HepG2 (cell line): ENCODE results near the gene PRR36. TPM values are rescaled to one million over a fixed set of nuclear protein-coding genes. Genes with fewer than 3 reads are reported as not detected.

Experiments used
- ATF7-NPFF ChIP-seq: sonication (generic); formaldehyde crosslinking; IDR thresholded peaks from 2 replicates; pipeline ENCODE4 v1.8.1; 2023; ENCODE audit warnings: mild to moderate bottlenecking, low read depth, missing genetic modification reagents, moderate library complexity
- CHD2 ChIP-seq: IDR thresholded peaks from 2 replicates; pipeline ENCODE4 v1.6.1; 2011; ENCODE audit warnings: low read depth, low read length, improper control_type of control experiment
- GTF3A ChIP-seq: sonication (generic); formaldehyde crosslinking; conservative IDR thresholded peaks from 2 replicates; pipeline ENCODE4 v1.4.0; 2020; ENCODE audit warnings: mild to moderate bottlenecking, missing genetic modification reagents
- MED13 ChIP-seq: sonication (generic); formaldehyde crosslinking; IDR thresholded peaks from 2 replicates; pipeline ENCODE4 v1.5.0; 2020; ENCODE audit warnings: missing genetic modification reagents
- RFXANK ChIP-seq: IDR thresholded peaks from 2 replicates; pipeline ENCODE4 v1.6.1; 2016
- SNAI1 ChIP-seq: sonication (generic); formaldehyde crosslinking; IDR thresholded peaks from 2 replicates; pipeline ENCODE4 v1.5.0; 2020; ENCODE audit warnings: mild to moderate bottlenecking, missing genetic modification reagents, borderline replicate concordance
- STAT5B ChIP-seq: sonication (generic); formaldehyde crosslinking; IDR thresholded peaks from 2 replicates; pipeline ENCODE4 v1.4.0; 2020; ENCODE audit warnings: missing genetic modification reagents
- ZBTB10 ChIP-seq: sonication (generic); formaldehyde crosslinking; IDR thresholded peaks from 2 replicates; pipeline ENCODE4 v1.4.0; 2020; ENCODE audit warnings: missing genetic modification reagents, borderline replicate concordance
- ZC3H13 ChIP-seq: sonication (generic); formaldehyde crosslinking; IDR thresholded peaks from 2 replicates; pipeline ENCODE4 v1.8.1; 2023; ENCODE audit warnings: mild to moderate bottlenecking, missing genetic modification reagents, moderate library complexity
- ZNF224 ChIP-seq: sonication (generic); formaldehyde crosslinking; IDR thresholded peaks from 2 replicates; pipeline ENCODE4 v1.5.0; 2020; ENCODE audit warnings: mild to moderate bottlenecking, missing genetic modification reagents
- ZNF343 ChIP-seq: sonication (generic); formaldehyde crosslinking; IDR thresholded peaks from 2 replicates; pipeline ENCODE4 v1.4.0; 2020; ENCODE audit warnings: mild to moderate bottlenecking, missing genetic modification reagents
- ZNF441 ChIP-seq: sonication (generic); formaldehyde crosslinking; IDR thresholded peaks from 2 replicates; pipeline ENCODE4 v1.7.0; 2021; ENCODE audit warnings: missing genetic modification reagents, borderline replicate concordance
- ZNF687 ChIP-seq: sonication (generic); formaldehyde crosslinking; IDR thresholded peaks from 2 replicates; pipeline ENCODE4 v1.5.1; 2020; ENCODE audit warnings: mild to moderate bottlenecking, missing genetic modification reagents, moderate library complexity
- ZNF724P ChIP-seq: sonication (generic); formaldehyde crosslinking; IDR thresholded peaks from 2 replicates; pipeline ENCODE4 v1.8.0; 2022; ENCODE audit warnings: missing genetic modification reagents, borderline replicate concordance
- ZNF761 ChIP-seq: sonication (generic); formaldehyde crosslinking; conservative IDR thresholded peaks from 2 replicates; pipeline ENCODE4 v1.4.0; 2020; ENCODE audit warnings: mild to moderate bottlenecking, missing genetic modification reagents
- ZNF83 ChIP-seq: sonication (generic); formaldehyde crosslinking; IDR thresholded peaks from 2 replicates; pipeline ENCODE4 v1.4.0; 2020; ENCODE audit warnings: missing genetic modification reagents, mild to moderate bottlenecking, borderline replicate concordance
- polyA plus RNA-seq, 8 experiments: library from polyadenylated mRNA; depleted of rRNA in 3 of 8; stranded (reverse) in 7 of 8; unstranded in 1 of 8; fragments of >200 nt; fragmentation: Illumina TruSeq in 4 of 8; extraction: Trizol in 4 of 8; gene quantifications; 2 replicates each; pipeline versions ENCODE4 v1.2.1 to v1.2.3, GENCODE V29; 2011 to 2016; ENCODE audit warnings: low read depth in 4 of 8, missing spikeins in 1 of 8, mixed read lengths in 1 of 8; ENCODE audit not compliant: insufficient read depth in 1 of 8
- total RNA-seq, 5 experiments: library from RNA; depleted of rRNA; stranded (reverse); fragments of >200 nt; fragmentation: Illumina TruSeq; extraction: Trizol; gene quantifications; 2 replicates each; pipeline ENCODE4 v1.2.3, GENCODE V29; 2016; ENCODE audit warnings: low read depth in 1 of 5
- TF ChIP-seq, protein P1 (sequence below): sonication (generic); formaldehyde crosslinking; IDR thresholded peaks from 2 replicates; pipeline ENCODE4 v1.4.0; 2020; ENCODE audit warnings: missing genetic modification reagents, borderline replicate concordance

PRR36 gene
- total and polyA plus RNA-seq, 2 of the 13 experiments (the other 11 are each of a cell fraction or from before 2014, with no cell fraction given): 0.07 to 0.17 TPM

DNA sequence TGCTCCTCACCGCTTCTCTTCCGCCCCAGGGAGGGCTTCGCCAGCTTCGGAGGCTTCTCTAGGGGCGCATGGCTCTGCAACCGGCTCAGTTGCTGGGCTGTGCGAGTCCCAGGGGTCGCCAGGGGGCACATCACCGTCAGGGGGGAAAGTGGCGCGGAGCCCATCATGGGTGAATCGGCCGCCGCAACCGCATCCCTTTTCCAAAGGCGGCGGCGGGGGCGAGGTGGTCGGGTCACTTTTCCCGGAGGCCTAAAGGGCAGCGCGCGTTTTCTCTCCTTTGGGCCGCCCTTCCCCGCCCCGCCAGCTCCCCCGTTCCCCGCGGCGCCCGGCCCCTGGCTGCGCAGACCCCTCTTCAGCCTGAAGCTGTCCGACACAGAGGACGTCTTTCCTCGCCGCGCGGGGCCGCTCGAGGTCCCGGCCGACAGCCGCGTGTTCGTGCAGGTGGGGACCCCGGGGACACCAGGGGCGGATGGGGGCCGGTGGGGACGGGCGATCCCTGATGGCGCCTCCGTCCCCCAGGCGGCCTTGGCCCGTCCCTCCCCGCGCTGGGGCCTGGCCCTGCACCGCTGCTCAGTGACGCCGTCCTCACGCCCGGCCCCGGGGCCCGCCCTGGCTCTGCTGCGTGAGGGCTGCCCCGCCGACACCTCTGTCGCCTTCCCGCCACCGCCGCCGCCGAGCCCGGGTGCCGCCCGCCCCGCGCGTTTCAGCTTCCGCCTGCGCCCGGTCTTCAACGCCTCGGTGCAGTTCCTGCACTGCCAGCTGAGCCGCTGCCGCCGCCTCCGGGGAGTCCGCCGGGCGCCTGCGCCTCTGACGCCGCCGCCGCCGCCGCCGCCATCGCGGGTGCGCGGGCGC, 42.1 kb upstream of the PRR36 start (continued):
- TF ChIP-seq ZC3H13 (CRISPR knock-in tag) (peak; percentile 87), ZNF761 (CRISPR knock-in tag) (0 out of 2 replicates have a peak, but pooled peaks have one; percentile 51), ATF7-NPFF (CRISPR knock-in tag) (peak; percentile 83; the same call in 1 of the 2 replicates), GTF3A (CRISPR knock-in tag) (no peak), ZBTB10 (CRISPR knock-in tag) (no peak), ZNF441 (CRISPR knock-in tag) (peak; percentile 73; the same call in 1 of the 2 replicates), ZNF343 (CRISPR knock-in tag) (no peak), STAT5B (CRISPR knock-in tag) (no peak), ZNF687 (CRISPR knock-in tag) (peak; percentile 82), SNAI1 (no peak), ZNF224 (CRISPR knock-in tag) (no peak), ZNF83 (no peak), ZNF724P (CRISPR knock-in tag) (peak; percentile 42; the same call in 1 of the 2 replicates), CHD2 (no peak), RFXANK (CRISPR knock-in tag) (no peak), MED13 (no peak)
- TF ChIP-seq, protein P1, sequence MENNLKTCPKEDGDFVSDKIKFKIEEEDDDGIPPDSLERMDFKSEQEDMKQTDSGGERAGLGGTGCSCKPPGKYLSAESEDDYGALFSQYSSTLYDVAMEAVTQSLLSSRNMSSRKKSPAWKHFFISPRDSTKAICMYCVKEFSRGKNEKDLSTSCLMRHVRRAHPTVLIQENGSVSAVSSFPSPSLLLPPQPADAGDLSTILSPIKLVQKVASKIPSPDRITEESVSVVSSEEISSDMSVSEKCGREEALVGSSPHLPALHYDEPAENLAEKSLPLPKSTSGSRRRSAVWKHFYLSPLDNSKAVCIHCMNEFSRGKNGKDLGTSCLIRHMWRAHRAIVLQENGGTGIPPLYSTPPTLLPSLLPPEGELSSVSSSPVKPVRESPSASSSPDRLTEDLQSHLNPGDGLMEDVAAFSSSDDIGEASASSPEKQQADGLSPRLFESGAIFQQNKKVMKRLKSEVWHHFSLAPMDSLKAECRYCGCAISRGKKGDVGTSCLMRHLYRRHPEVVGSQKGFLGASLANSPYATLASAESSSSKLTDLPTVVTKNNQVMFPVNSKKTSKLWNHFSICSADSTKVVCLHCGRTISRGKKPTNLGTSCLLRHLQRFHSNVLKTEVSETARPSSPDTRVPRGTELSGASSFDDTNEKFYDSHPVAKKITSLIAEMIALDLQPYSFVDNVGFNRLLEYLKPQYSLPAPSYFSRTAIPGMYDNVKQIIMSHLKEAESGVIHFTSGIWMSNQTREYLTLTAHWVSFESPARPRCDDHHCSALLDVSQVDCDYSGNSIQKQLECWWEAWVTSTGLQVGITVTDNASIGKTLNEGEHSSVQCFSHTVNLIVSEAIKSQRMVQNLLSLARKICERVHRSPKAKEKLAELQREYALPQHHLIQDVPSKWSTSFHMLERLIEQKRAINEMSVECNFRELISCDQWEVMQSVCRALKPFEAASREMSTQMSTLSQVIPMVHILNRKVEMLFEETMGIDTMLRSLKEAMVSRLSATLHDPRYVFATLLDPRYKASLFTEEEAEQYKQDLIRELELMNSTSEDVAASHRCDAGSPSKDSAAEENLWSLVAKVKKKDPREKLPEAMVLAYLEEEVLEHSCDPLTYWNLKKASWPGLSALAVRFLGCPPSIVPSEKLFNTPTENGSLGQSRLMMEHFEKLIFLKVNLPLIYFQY: no peak
